GM23248 (cell line): ENCODE data around the gene SMNDC1. TPM values are rescaled to one million over a fixed set of nuclear protein-coding genes. Genes with fewer than 3 reads are reported as not detected.

ENCODE experiments used
- DNase-seq: peaks from one replicate; pipeline ENCODE4 v3.0.0-alpha.2; 2015
- H2AFZ ChIP-seq: fragments of 200-600 bp; sonication (generic); 2 replicates; pipeline ENCODE4 v1.6.1; 2016; ENCODE audit warnings: antibody characterized with exemption
- H3F3A ChIP-seq: fragments of 200-600 bp; sonication (generic); 2 replicates; pipeline ENCODE4 v1.6.1; 2016; ENCODE audit warnings: mild to moderate bottlenecking, antibody characterized with exemption, mixed run types; ENCODE audit not compliant: insufficient read depth
- H3K27ac ChIP-seq: fragments of 200-600 bp; sonication (generic); 2 replicates; pipeline ENCODE4 v1.5.1; 2016; ENCODE audit warnings: mild to moderate bottlenecking
- H3K27me3 ChIP-seq: fragments of 200-600 bp; sonication (generic); replicated peaks from 2 replicates; pipeline ENCODE4 v1.6.1; 2016; ENCODE audit warnings: mild to moderate bottlenecking; ENCODE audit not compliant: insufficient read depth
- H3K36me3 ChIP-seq: fragments of 200-600 bp; sonication (generic); 2 replicates; pipeline ENCODE4 v1.6.1; 2016; ENCODE audit warnings: low read depth, mild to moderate bottlenecking
- H3K4me1 ChIP-seq: fragments of 200-600 bp; sonication (generic); 2 replicates; pipeline ENCODE4 v1.6.1; 2016; ENCODE audit warnings: mild to moderate bottlenecking; ENCODE audit not compliant: insufficient read depth
- H3K4me2 ChIP-seq: fragments of 200-600 bp; sonication (generic); one replicate; pipeline ENCODE4 v1.6.1; 2016; ENCODE audit warnings: mild to moderate bottlenecking; ENCODE audit not compliant: unreplicated experiment
- H3K4me3 ChIP-seq: fragments of 200-600 bp; sonication (generic); 2 replicates; pipeline ENCODE4 v1.5.1; 2016; ENCODE audit warnings: mild to moderate bottlenecking
- H3K79me2 ChIP-seq: fragments of 200-600 bp; sonication (generic); 2 replicates; pipeline ENCODE4 v1.6.1; 2016; ENCODE audit warnings: mild to moderate bottlenecking; ENCODE audit not compliant: insufficient read depth
- H3K9ac ChIP-seq: fragments of 200-600 bp; sonication (generic); 2 replicates; pipeline ENCODE4 v1.6.1; 2016; ENCODE audit warnings: mild to moderate bottlenecking
- H3K9me2 ChIP-seq: fragments of 200-600 bp; sonication (generic); 2 replicates; pipeline ENCODE4 v1.6.1; 2016; ENCODE audit warnings: mixed run types, mild to moderate bottlenecking, moderate library complexity; ENCODE audit not compliant: insufficient read depth
- H3K9me3 ChIP-seq: fragments of 200-600 bp; sonication (generic); one replicate; pipeline ENCODE4 v1.6.1; 2017; ENCODE audit warnings: low read depth
- H4K20me1 ChIP-seq: fragments of 200-600 bp; sonication (generic); 2 replicates; pipeline ENCODE4 v1.6.0; 2016; ENCODE audit not compliant: insufficient read depth
- EZH2 ChIP-seq: fragments of 200-600 bp; sonication (generic); IDR thresholded peaks from 2 replicates; pipeline ENCODE4 v1.6.1; 2018; ENCODE audit warnings: antibody characterized with exemption, mild to moderate bottlenecking; ENCODE audit not compliant: insufficient read depth, poor library complexity, severe bottlenecking
- EZH2phosphoT487 ChIP-seq: fragments of 200-600 bp; sonication (generic); IDR thresholded peaks from 2 replicates; pipeline ENCODE4 v1.6.1; 2018; ENCODE audit warnings: antibody characterized with exemption, moderate library complexity, mild to moderate bottlenecking, low read depth; ENCODE audit not compliant: insufficient read depth
- WGBS, 2 experiments: methylation state at CpG; one replicate each; pipeline ENCODE4 v1.1.6; 2015 to 2017; ENCODE audit warnings: low lambda C conversion rate in 2 of 2, low coverage in 1 of 2; ENCODE audit errors: missing lambda C conversion rate in 2 of 2; 5-methylcytosine and 5-hydroxymethylcytosine counted together
- in situ Hi-C: fragments of 300-500 bp; cut with MboI; formaldehyde crosslinking; loops from 2 replicates; pipeline ENCODE4 v1.15.0; 2020
- polyA plus RNA-seq: library from polyadenylated mRNA; unstranded; fragments of >200 nt; fragmentation: Nextera tagmentation; extraction: Ambion mirVana; gene quantifications from 2 replicates; pipeline ENCODE4 v1.2.1, GENCODE V29; 2016
- total RNA-seq: library from RNA; depleted of rRNA; stranded (reverse); fragments of >200 nt; shearing (Covaris generic); gene quantifications from 2 replicates; pipeline ENCODE4 v1.2.3, GENCODE V29; 2014

The SMNDC1 gene
- total and polyA plus RNA-seq, 2 experiments from 2014 or later = 5.3 to 21.6 TPM

- no peaks in the 10 kb centered on the region; the same call in none of the 2 replicates for H4K20me1 ChIP-seq
- H3K9me2 ChIP-seq = no peaks in the 10 kb centered on the region
- peak overlapping the region; percentile 90 for H2AFZ ChIP-seq
- 52 to 56% methylated on average over 17 of the region's 17 CpGs for WGBS, 2 experiments
- H3K36me3 ChIP-seq = peaks cover 24% of the 10 kb centered on the region
- peaks cover 38% of the 10 kb centered on the region for H3K79me2 ChIP-seq
- peak; percentile 94 for DNase-seq
- peak overlapping the region; percentile 54 for H3K4me3 ChIP-seq
- peak overlapping the region; percentile 94 for H3K4me2 ChIP-seq
- in situ Hi-C loops = loop anchor here (25.0 kb wide), 1 partner anchor 581 kb away; no protein-coding TSS in a partner anchor
- no peaks in the 10 kb centered on the region for H3K27me3 ChIP-seq
- TF ChIP-seq EZH2phosphoT487 = no peak
- TF ChIP-seq EZH2 = no peak
- no peaks in the 10 kb centered on the region for H3K9me3 ChIP-seq
- peaks cover 39% of the 10 kb centered on the region for H3K4me1 ChIP-seq
- peaks cover 16% of the 10 kb centered on the region for H3F3A ChIP-seq
- H3K9ac ChIP-seq = peak overlapping the region; percentile 93
- peak overlapping the region; percentile 84 for H3K27ac ChIP-seq
These were observed 1.2 kb upstream of the SMNDC1 start for GRCh38 chr10:110305767-110306451.

- in situ Hi-C loops = loop anchor here (25.0 kb wide), 1 partner anchor 583 kb away; no protein-coding TSS in a partner anchor
These were observed 333 bp downstream of the SMNDC1 start for GRCh38 chr10:110304394-110304779.

GRCh38 chr10:110303681-110304080, 1.0 kb downstream of the SMNDC1 start:
- 10 to 13% methylated on average over 4 of the region's 4 CpGs for WGBS, 2 experiments
- H3K9me3 ChIP-seq = no peaks in the 10 kb centered on the region
- H3K4me3 ChIP-seq = peak overlapping the region; percentile 90
- peaks cover 56% of the 10 kb centered on the region for H3K4me1 ChIP-seq
- no peaks in the 10 kb centered on the region; the same call in none of the 2 replicates for H4K20me1 ChIP-seq
- no peaks in the 10 kb centered on the region for H3K9me2 ChIP-seq
- H2AFZ ChIP-seq = 0 out of 2 replicates have a peak overlapping the region, but pooled peaks have one; percentile 68
- in situ Hi-C loops = loop anchor here (25.0 kb wide), 1 partner anchor 584 kb away; no protein-coding TSS in a partner anchor
- TF ChIP-seq EZH2 = no peak
- no peak for TF ChIP-seq EZH2phosphoT487
- H3K36me3 ChIP-seq = peaks cover 46% of the 10 kb centered on the region
- peaks cover 7% of the 10 kb centered on the region for H3F3A ChIP-seq
- peak overlapping the region; percentile 96 for H3K4me2 ChIP-seq
- H3K27me3 ChIP-seq = no peaks in the 10 kb centered on the region
- no peak overlapping the region for H3K27ac ChIP-seq
- peaks cover 60% of the 10 kb centered on the region for H3K79me2 ChIP-seq
- peak overlapping the region; percentile 93 for H3K9ac ChIP-seq
- peak; percentile 37 for DNase-seq

More at GRCh38 chr10:110304394-110304779, 333 bp downstream of the SMNDC1 start:
- peak overlapping the region; percentile 84 for H3K27ac ChIP-seq
- peaks cover 50% of the 10 kb centered on the region for H3K4me1 ChIP-seq
- peaks cover 39% of the 10 kb centered on the region for H3K36me3 ChIP-seq
- no peaks in the 10 kb centered on the region; the same call in none of the 2 replicates for H4K20me1 ChIP-seq
- H3K9me2 ChIP-seq = no peaks in the 10 kb centered on the region
- H3K4me3 ChIP-seq = peak overlapping the region; percentile 90
- H3K4me2 ChIP-seq = peak overlapping the region; percentile 96
- H2AFZ ChIP-seq = peak overlapping the region; percentile 68
- 1% methylated on average over 31 to 33 of the region's 42 CpGs for WGBS, 2 experiments
- peak overlapping the region; percentile 93 for H3K9ac ChIP-seq
- DNase-seq = peak; percentile 75
- H3K27me3 ChIP-seq = no peaks in the 10 kb centered on the region
- TF ChIP-seq EZH2phosphoT487 (no peak), EZH2 (no peak)
- no peaks in the 10 kb centered on the region for H3K9me3 ChIP-seq
- peaks cover 53% of the 10 kb centered on the region for H3K79me2 ChIP-seq
- H3F3A ChIP-seq = peaks cover 7% of the 10 kb centered on the region

GRCh38 chr10:110300486-110300986, 4.2 kb downstream of the SMNDC1 start:
- WGBS, 2 experiments = 46 to 53% methylated on average over 5 of the region's 5 CpGs
- peak overlapping the region; percentile 9 for H3K4me2 ChIP-seq
- no peaks in the 10 kb centered on the region; the same call in none of the 2 replicates for H4K20me1 ChIP-seq
- no peak overlapping the region for H3K4me3 ChIP-seq
- peaks cover 74% of the 10 kb centered on the region for H3K36me3 ChIP-seq
- H3K9me2 ChIP-seq = no peaks in the 10 kb centered on the region
- H3K4me1 ChIP-seq = peaks cover 51% of the 10 kb centered on the region
- H3F3A ChIP-seq = peaks cover 12% of the 10 kb centered on the region
- H2AFZ ChIP-seq = no peak overlapping the region
- peaks cover 88% of the 10 kb centered on the region for H3K79me2 ChIP-seq
- no peaks in the 10 kb centered on the region for H3K27me3 ChIP-seq
- in situ Hi-C loops = loop anchor here (25.0 kb wide), 1 partner anchor 587 kb away; no protein-coding TSS in a partner anchor
- no peak overlapping the region for H3K27ac ChIP-seq
- TF ChIP-seq EZH2phosphoT487 (no peak), EZH2 (no peak)
- H3K9me3 ChIP-seq = no peaks in the 10 kb centered on the region
- H3K9ac ChIP-seq = peak overlapping the region; percentile 1; the same call in 1 of the 2 replicates
- DNase-seq = no peak
